Retinal pigment epithelial cell (primary cell): ENCODE results near the gene LGR6.

ENCODE experiments used
- DNase-seq: peaks from one replicate; pipeline ENCODE4 v3.0.0-alpha.2; 2010; ENCODE audit warnings: low read depth
- H3K4me3 ChIP-seq: 2 replicates; pipeline ENCODE4 v1.5.1; 2011; ENCODE audit warnings: mild to moderate bottlenecking, low read length, control low read depth, moderate library complexity
- TF ChIP-seq, protein P1 (sequence below): conservative IDR thresholded peaks from 2 replicates; pipeline ENCODE4 v1.5.1; 2011; ENCODE audit warnings: low read depth, low read length, control low read depth, inconsistent platforms

LGR6 gene

DNA sequence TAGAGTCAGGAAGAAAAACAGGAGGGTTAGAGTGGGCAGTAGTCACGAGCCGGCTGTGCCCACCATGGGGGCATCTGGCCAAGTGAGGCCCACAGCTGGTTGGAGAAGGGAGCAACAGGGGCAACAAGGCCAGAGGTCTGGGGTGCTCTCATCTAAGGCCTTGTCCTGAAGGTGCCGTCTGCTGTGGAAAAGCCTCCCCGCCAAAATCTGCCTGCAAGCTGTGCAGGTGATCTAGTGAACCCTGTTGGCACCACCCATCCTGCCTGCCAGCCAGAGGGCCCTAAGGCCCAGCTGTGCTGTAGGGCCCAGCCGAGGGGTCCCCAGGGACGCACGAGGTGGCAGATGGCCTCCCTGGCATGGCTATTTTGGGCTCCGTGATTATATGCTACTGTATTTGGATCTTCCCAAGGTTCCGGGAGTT lies 51.3 kb downstream of the LGR6 start:
- no peak overlapping the region for H3K4me3 ChIP-seq
- no peak for DNase-seq
- TF ChIP-seq, protein P1, sequence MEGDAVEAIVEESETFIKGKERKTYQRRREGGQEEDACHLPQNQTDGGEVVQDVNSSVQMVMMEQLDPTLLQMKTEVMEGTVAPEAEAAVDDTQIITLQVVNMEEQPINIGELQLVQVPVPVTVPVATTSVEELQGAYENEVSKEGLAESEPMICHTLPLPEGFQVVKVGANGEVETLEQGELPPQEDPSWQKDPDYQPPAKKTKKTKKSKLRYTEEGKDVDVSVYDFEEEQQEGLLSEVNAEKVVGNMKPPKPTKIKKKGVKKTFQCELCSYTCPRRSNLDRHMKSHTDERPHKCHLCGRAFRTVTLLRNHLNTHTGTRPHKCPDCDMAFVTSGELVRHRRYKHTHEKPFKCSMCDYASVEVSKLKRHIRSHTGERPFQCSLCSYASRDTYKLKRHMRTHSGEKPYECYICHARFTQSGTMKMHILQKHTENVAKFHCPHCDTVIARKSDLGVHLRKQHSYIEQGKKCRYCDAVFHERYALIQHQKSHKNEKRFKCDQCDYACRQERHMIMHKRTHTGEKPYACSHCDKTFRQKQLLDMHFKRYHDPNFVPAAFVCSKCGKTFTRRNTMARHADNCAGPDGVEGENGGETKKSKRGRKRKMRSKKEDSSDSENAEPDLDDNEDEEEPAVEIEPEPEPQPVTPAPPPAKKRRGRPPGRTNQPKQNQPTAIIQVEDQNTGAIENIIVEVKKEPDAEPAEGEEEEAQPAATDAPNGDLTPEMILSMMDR, result no peak

DNA sequence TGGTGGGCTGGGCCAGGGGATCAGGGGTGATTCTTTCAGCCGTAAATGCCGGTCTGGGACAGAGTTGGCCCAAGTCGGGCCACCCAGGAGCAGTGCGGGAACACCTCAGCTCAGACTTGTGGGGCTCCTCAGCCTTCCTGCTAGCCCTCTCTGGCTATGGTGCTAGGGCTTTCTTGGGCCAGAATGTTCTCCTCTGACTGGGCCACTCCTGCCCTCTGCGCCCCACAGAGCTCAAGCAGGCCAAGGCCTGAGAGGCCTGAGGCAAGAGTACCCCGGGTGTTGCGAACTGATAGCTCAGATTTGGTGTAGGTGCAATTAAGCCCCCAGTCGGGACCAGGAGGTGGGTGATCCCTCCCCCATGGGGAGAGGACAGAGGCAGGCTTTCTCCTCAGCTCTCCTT lies 51.8 kb downstream of the LGR6 start:
- no peak overlapping the region for H3K4me3 ChIP-seq
- DNase-seq, result no peak
- TF ChIP-seq, protein P1, result no peak

DNA sequence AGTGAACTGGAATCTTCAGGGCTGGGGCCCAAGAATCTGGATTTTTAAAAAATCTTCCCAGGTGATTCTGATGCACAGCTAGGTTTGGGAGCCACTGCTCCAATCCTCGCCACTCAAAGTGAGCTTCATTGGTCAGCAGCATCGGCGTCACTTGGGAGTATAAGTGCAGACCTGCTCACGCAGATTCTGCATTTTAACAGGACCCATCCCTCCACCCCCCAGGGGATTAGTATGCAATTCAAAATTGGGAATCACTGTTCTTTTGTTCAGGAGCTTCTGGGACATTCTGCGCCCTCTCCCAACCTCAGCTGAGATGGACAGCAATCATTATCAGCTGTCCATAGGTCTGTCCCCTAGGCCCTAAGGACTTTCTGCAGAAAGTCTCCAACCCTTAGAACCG lies 53.5 kb downstream of the LGR6 start:
- DNase-seq, result no peak
- H3K4me3 ChIP-seq, result no peak overlapping the region
- TF ChIP-seq, protein P1, result no peak

DNA sequence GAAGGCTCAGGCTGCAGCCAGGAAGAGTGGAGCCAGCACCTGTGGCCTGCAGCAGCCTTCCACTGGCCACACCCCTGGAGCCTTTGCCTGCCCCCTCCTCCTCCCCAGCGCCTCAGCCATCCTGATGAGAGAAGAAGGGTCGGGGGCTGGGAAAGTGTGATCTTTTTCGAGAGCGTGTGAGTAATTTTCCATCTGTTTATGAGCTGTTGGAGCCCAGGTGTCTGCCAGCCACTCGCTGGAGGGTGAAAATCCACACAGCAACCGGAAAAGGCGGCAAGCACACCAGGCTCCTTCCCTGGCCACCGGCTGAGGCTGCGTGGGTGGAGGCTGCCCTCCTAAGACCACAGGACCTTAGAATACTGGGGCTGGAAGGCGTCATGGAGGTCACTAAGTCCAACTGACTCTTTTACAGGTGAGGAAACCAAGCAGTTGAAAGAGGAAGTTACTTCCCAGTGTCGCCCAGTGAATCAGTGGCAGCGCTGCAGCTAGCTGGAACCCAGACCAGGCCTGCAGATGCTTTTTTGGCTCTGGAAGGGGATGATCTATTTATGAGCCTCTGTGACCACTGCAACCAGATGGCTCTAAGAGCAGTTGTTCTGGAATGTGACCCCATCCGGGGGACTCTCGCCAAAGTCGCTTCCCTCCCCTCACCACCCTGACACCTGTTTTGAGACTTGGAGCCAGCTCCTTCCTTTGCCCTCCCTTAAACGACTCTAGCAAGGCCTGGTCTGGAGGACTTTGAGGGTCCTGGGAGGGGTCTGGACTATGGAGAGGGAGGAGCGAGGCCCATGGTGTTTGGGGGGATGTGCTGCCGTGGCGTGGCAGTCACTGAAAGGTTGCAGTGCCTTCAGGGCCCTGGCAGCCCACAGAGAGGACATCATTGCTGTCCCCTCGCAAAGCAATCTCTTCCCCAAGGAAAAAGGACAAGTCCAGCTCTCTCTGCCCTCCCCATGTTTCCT lies 54.5 kb downstream of the LGR6 start:
- TF ChIP-seq, protein P1, result no peak
- H3K4me3 ChIP-seq, result no peak overlapping the region
- no peak for DNase-seq

DNA sequence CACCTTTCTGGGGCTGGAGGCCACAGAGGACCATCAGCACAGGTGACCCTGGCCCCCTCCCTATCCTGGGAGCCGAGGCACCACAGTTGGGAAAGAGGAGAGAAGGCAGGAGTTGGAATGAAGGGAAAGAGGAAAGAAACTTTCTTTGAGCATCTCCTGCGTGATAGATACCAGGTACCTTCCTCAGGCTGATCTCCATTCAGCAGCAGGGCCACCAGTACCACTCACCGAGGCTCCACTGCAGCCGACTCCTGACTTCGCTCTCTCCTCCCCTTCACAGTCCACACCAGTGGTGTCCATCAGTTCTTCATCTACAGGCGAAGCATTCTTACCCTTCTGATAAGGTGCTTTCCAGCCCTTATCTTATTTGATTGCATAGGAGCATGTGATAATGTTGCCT lies 55.3 kb downstream of the LGR6 start:
- no peak overlapping the region for H3K4me3 ChIP-seq

DNA sequence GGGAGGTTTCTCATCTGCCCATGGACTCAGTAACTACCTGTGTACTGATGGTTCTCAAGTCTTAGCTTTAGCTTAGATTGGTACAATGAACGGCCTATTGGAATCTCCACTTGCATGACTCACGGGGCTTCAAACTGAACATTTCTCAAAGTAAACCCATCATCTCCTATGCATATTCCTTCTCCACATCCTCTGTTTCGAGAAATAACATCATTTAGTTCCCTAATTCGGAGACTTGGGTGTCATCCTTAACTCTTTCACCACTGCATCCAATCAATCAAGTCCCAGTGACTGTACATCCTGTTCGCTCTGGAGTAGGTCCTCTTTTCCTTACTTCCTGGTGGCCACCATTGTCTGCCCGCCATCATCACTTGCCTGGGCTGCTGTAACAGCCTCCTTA lies 55.8 kb downstream of the LGR6 start:
- H3K4me3 ChIP-seq, result no peak overlapping the region
- DNase-seq, result no peak
- TF ChIP-seq, protein P1, result no peak

More for the DNA sequence above, 55.3 kb downstream of the LGR6 start:
- DNase-seq, result no peak
- TF ChIP-seq, protein P1, result no peak

DNA sequence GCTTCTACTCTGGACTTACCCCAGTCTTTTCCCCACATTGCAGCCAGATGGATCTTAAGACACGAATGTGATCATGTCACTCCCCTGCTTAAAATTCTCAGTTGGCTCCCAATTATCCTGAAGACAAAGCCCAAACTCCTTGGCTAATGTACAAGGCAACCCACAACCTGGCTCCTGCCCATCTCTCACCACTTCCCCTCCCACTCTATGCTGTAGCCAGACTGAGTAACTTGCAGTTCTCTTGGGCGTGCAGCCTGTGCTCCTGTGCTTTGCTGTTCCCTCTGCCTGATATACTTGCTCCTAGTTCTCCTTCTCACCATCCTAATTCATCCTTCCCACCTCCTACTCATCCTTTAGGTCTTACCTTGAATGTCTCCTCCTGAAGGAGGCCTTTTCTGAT lies 56.2 kb downstream of the LGR6 start:
- DNase-seq, result no peak
- H3K4me3 ChIP-seq, result no peak overlapping the region
- TF ChIP-seq, protein P1, result no peak
